Measurements from ENCODE around the gene DCDC2C.

DCDC2C gene

GRCh38 chr2:3768960-3769765 lies 65.8 kb downstream of the DCDC2C start:
- no peaks in the 10 kb centered on the region for H3K4me1 ChIP-seq (ENCODE audit: insufficient read depth, low read length)
- H3K36me3 ChIP-seq (ENCODE audit: insufficient read depth, low read depth, low read length): no peaks in the 10 kb centered on the region
- no peaks in the 10 kb centered on the region; the same call in 1 of the 2 replicates for H3K27me3 ChIP-seq (ENCODE audit: insufficient read depth, low read length)
- H3K9ac ChIP-seq (ENCODE audit: low read depth, low read length): no peak overlapping the region
- no peak overlapping the region for H3K4me3 ChIP-seq (ENCODE audit: low read length)
- no peak overlapping the region for H3K27ac ChIP-seq (ENCODE audit: low read length)
- H3K9me3 ChIP-seq (ENCODE audit: insufficient read depth, low read depth, low read length): no peaks in the 10 kb centered on the region

GRCh38 chr2:3769766-3770165 lies 66.4 kb downstream of the DCDC2C start:
- H3K27me3 ChIP-seq (ENCODE audit: insufficient read depth, low read length): no peaks in the 10 kb centered on the region; the same call in 1 of the 2 replicates
- no peaks in the 10 kb centered on the region for H3K9me3 ChIP-seq (ENCODE audit: insufficient read depth, low read depth, low read length)
- H3K9ac ChIP-seq (ENCODE audit: low read depth, low read length): no peak overlapping the region
- no peaks in the 10 kb centered on the region for H3K36me3 ChIP-seq (ENCODE audit: insufficient read depth, low read depth, low read length)
- no peaks in the 10 kb centered on the region for H3K4me1 ChIP-seq (ENCODE audit: insufficient read depth, low read length)
- H3K27ac ChIP-seq (ENCODE audit: low read length): no peak overlapping the region
- H3K4me3 ChIP-seq (ENCODE audit: low read length): no peak overlapping the region

- H3K27me3 ChIP-seq (ENCODE audit: insufficient read depth, low read length): no peaks in the 10 kb centered on the region
- no peaks in the 10 kb centered on the region for H3K9me3 ChIP-seq (ENCODE audit: insufficient read depth, low read depth, low read length)
- no peak overlapping the region for H3K4me3 ChIP-seq (ENCODE audit: low read length)
- no peak overlapping the region for H3K9ac ChIP-seq (ENCODE audit: low read depth, low read length)
- no peak overlapping the region for H3K27ac ChIP-seq (ENCODE audit: low read length)
- no peaks in the 10 kb centered on the region for H3K4me1 ChIP-seq (ENCODE audit: insufficient read depth, low read length)
- H3K36me3 ChIP-seq (ENCODE audit: insufficient read depth, low read depth, low read length): no peaks in the 10 kb centered on the region
Observed at GRCh38 chr2:3770724-3771415, 67.5 kb downstream of the DCDC2C start.

- H3K27ac ChIP-seq (ENCODE audit: low read length): no peak overlapping the region
- H3K27me3 ChIP-seq (ENCODE audit: insufficient read depth, low read length): no peaks in the 10 kb centered on the region
- H3K4me1 ChIP-seq (ENCODE audit: insufficient read depth, low read length): no peaks in the 10 kb centered on the region
- no peaks in the 10 kb centered on the region for H3K9me3 ChIP-seq (ENCODE audit: insufficient read depth, low read depth, low read length)
- H3K36me3 ChIP-seq (ENCODE audit: insufficient read depth, low read depth, low read length): no peaks in the 10 kb centered on the region
- no peak overlapping the region for H3K9ac ChIP-seq (ENCODE audit: low read depth, low read length)
- H3K4me3 ChIP-seq (ENCODE audit: low read length): no peak overlapping the region
Observed at GRCh38 chr2:3771576-3771975, 68.2 kb downstream of the DCDC2C start.

GRCh38 chr2:3774336-3774735 lies 71.0 kb downstream of the DCDC2C start:
- H3K9me3 ChIP-seq (ENCODE audit: insufficient read depth, low read depth, low read length): no peaks in the 10 kb centered on the region
- H3K27me3 ChIP-seq (ENCODE audit: insufficient read depth, low read length): no peaks in the 10 kb centered on the region
- H3K9ac ChIP-seq (ENCODE audit: low read depth, low read length): no peak overlapping the region
- H3K27ac ChIP-seq (ENCODE audit: low read length): no peak overlapping the region
- H3K4me1 ChIP-seq (ENCODE audit: insufficient read depth, low read length): no peaks in the 10 kb centered on the region
- H3K36me3 ChIP-seq (ENCODE audit: insufficient read depth, low read depth, low read length): no peaks in the 10 kb centered on the region
- no peak overlapping the region for H3K4me3 ChIP-seq (ENCODE audit: low read length)

- Histone ChIP-seq H3K4me3 (ENCODE audit: low read length) (no peak overlapping the region), H3K27me3 (ENCODE audit: insufficient read depth, low read length) (no peaks in the 10 kb centered on the region), H3K9me3 (ENCODE audit: insufficient read depth, low read depth, low read length) (no peaks in the 10 kb centered on the region), H3K9ac (ENCODE audit: low read depth, low read length) (no peak overlapping the region), H3K27ac (ENCODE audit: low read length) (no peak overlapping the region), H3K36me3 (ENCODE audit: insufficient read depth, low read depth, low read length) (no peaks in the 10 kb centered on the region), H3K4me1 (ENCODE audit: insufficient read depth, low read length) (no peaks in the 10 kb centered on the region)
Observed at GRCh38 chr2:3776311-3776710, 72.9 kb downstream of the DCDC2C start.

- Histone ChIP-seq H3K4me1 (ENCODE audit: insufficient read depth, low read length) (no peaks in the 10 kb centered on the region), H3K27ac (ENCODE audit: low read length) (no peak overlapping the region), H3K9ac (ENCODE audit: low read depth, low read length) (no peak overlapping the region), H3K4me3 (ENCODE audit: low read length) (no peak overlapping the region), H3K36me3 (ENCODE audit: insufficient read depth, low read depth, low read length) (no peaks in the 10 kb centered on the region), H3K9me3 (ENCODE audit: insufficient read depth, low read depth, low read length) (no peaks in the 10 kb centered on the region), H3K27me3 (ENCODE audit: insufficient read depth, low read length) (no peaks in the 10 kb centered on the region)
Observed at GRCh38 chr2:3777966-3778365, 74.6 kb downstream of the DCDC2C start.

GRCh38 chr2:3778851-3779495 lies 75.6 kb downstream of the DCDC2C start:
- H3K9ac ChIP-seq (ENCODE audit: low read depth, low read length): no peak overlapping the region
- no peaks in the 10 kb centered on the region for H3K9me3 ChIP-seq (ENCODE audit: insufficient read depth, low read depth, low read length)
- no peaks in the 10 kb centered on the region for H3K4me1 ChIP-seq (ENCODE audit: insufficient read depth, low read length)
- H3K36me3 ChIP-seq (ENCODE audit: insufficient read depth, low read depth, low read length): no peaks in the 10 kb centered on the region
- no peak overlapping the region for H3K27ac ChIP-seq (ENCODE audit: low read length)
- H3K4me3 ChIP-seq (ENCODE audit: low read length): no peak overlapping the region
- H3K27me3 ChIP-seq (ENCODE audit: insufficient read depth, low read length): no peaks in the 10 kb centered on the region

- Histone ChIP-seq H3K9me3 (ENCODE audit: insufficient read depth, low read depth, low read length) (no peaks in the 10 kb centered on the region), H3K36me3 (ENCODE audit: insufficient read depth, low read depth, low read length) (no peaks in the 10 kb centered on the region), H3K4me3 (ENCODE audit: low read length) (no peak overlapping the region), H3K27me3 (ENCODE audit: insufficient read depth, low read length) (no peaks in the 10 kb centered on the region), H3K4me1 (ENCODE audit: insufficient read depth, low read length) (no peaks in the 10 kb centered on the region), H3K9ac (ENCODE audit: low read depth, low read length) (no peak overlapping the region), H3K27ac (ENCODE audit: low read length) (no peak overlapping the region)
Observed at GRCh38 chr2:3779496-3780049, 76.2 kb downstream of the DCDC2C start.

GRCh38 chr2:3780477-3781402 lies 77.4 kb downstream of the DCDC2C start:
- Histone ChIP-seq H3K9me3 (ENCODE audit: insufficient read depth, low read depth, low read length) (no peaks in the 10 kb centered on the region), H3K27ac (ENCODE audit: low read length) (no peak overlapping the region), H3K9ac (ENCODE audit: low read depth, low read length) (no peak overlapping the region), H3K4me1 (ENCODE audit: insufficient read depth, low read length) (no peaks in the 10 kb centered on the region), H3K36me3 (ENCODE audit: insufficient read depth, low read depth, low read length) (no peaks in the 10 kb centered on the region), H3K4me3 (ENCODE audit: low read length) (no peak overlapping the region), H3K27me3 (ENCODE audit: insufficient read depth, low read length) (no peaks in the 10 kb centered on the region)

- Histone ChIP-seq H3K27me3 (ENCODE audit: insufficient read depth, low read length) (no peaks in the 10 kb centered on the region), H3K27ac (ENCODE audit: low read length) (no peak overlapping the region), H3K4me1 (ENCODE audit: insufficient read depth, low read length) (no peaks in the 10 kb centered on the region), H3K4me3 (ENCODE audit: low read length) (no peak overlapping the region), H3K9me3 (ENCODE audit: insufficient read depth, low read depth, low read length) (no peaks in the 10 kb centered on the region), H3K9ac (ENCODE audit: low read depth, low read length) (no peak overlapping the region), H3K36me3 (ENCODE audit: insufficient read depth, low read depth, low read length) (no peaks in the 10 kb centered on the region)
Observed at GRCh38 chr2:3784731-3785130, 81.4 kb downstream of the DCDC2C start.

Measured in iPS-20b (cell line).